HCT116 (cell line): ENCODE data around the gene ZNF724. TPM values are rescaled to one million over a fixed set of nuclear protein-coding genes. Genes with fewer than 3 reads are reported as not detected.
A peak's percentile ranks its signal among the peaks of the same experiment; 100 is the strongest.

ENCODE experiments used
- ATAC-seq: fragments of 200-7000 bp; cut with Tn5 transposase; 2 replicates; pipeline ENCODE4 v1.9.1; 2020; ENCODE audit warnings: mild to moderate bottlenecking, moderate library complexity
- BruUV-seq: library from RNA; stranded (reverse); fragments of 400-500 nt; replicated peaks from 2 replicates; lab custom pipeline; 2021; lab: Mats Ljungman, UMichigan
- CTCF ChIA-PET: fragments of 300-600 bp; sonication (Branson Sonifier 250); formaldehyde crosslinking; loops from one replicate; lab custom pipeline; 2021; ENCODE audit warnings: antibody characterized with exemption; lab: Charles Lee
- POLR2A ChIA-PET: fragments of 300-600, 350-600 bp; sonication (Branson Sonifier 250); formaldehyde crosslinking; loops from one replicate; lab custom pipeline; 2021; ENCODE audit warnings: antibody characterized with exemption; lab: Charles Lee
- RAD21 ChIA-PET, 2 experiments: fragments of 300-600 bp; sonication (Branson Sonifier 250); formaldehyde crosslinking; loops; one replicate each; lab custom pipeline; 2023; ENCODE audit warnings: low total read pairs in 2 of 2; ENCODE audit not compliant: uncharacterized antibody in 2 of 2, unreplicated experiment in 2 of 2, low non-redundant PET in 1 of 2; lab: Charles Lee
- DNase-seq: peaks from one replicate; pipeline ENCODE4 v3.0.0-alpha.2; 2010; ENCODE audit warnings: low read depth, low spot score
- H2AFZ ChIP-seq: fragments of 200-600 bp; shearing (Covaris generic), sonication (generic); 2 replicates; pipeline ENCODE4 v1.6.1; 2017; ENCODE audit warnings: low read depth, mixed run types, mixed read lengths, antibody characterized with exemption, low read length; ENCODE audit not compliant: poor library complexity, severe bottlenecking
- H3K27ac ChIP-seq: 2 replicates; pipeline ENCODE4 v1.5.1; 2012; ENCODE audit warnings: low read depth, low read length
- H3K27me3 ChIP-seq: fragments of 200-600 bp; sonication (generic); 2 replicates; pipeline ENCODE4 v1.6.1; 2016; ENCODE audit warnings: mixed run types, low read length, mixed read lengths; ENCODE audit not compliant: insufficient read depth
- H3K36me3 ChIP-seq, 2 experiments: fragments of 200-500 bp in 1 of 2; fragments of 200-600 bp in 1 of 2; sonication (Bioruptor generic) in 1 of 2; sonication (generic) in 1 of 2; 2 replicates each; pipeline versions ENCODE4 v1.5.1 to v1.6.1; 2014 to 2016; ENCODE audit warnings: low read length in 2 of 2, inconsistent platforms in 1 of 2, mixed read lengths in 1 of 2, mixed run types in 1 of 2; ENCODE audit not compliant: insufficient read depth in 2 of 2, control insufficient read depth in 1 of 2
- H3K4me1 ChIP-seq, 2 experiments: fragments of 200-600 bp in 1 of 2; sonication (generic) in 1 of 2; 2 replicates each; pipeline versions ENCODE4 v1.5.1 to v1.6.1; 2012 to 2017; ENCODE audit warnings: low read length in 2 of 2, inconsistent platforms in 1 of 2, mild to moderate bottlenecking in 1 of 2, mixed read lengths in 1 of 2, mixed run types in 1 of 2, moderate library complexity in 1 of 2; ENCODE audit not compliant: insufficient read depth in 2 of 2, control insufficient read depth in 1 of 2
- H3K4me2 ChIP-seq: fragments of 200-600 bp; sonication (generic); 2 replicates; pipeline ENCODE4 v1.6.1; 2017; ENCODE audit warnings: mixed run types, low read length, mixed read lengths
- H3K4me3 ChIP-seq, 2 experiments: fragments of 200-600 bp in 1 of 2; sonication (generic) in 1 of 2; replicated peaks in 1 of 2; 2 replicates each; pipeline ENCODE4 v1.5.1; 2011 to 2016; ENCODE audit warnings: low read length in 2 of 2, control low read depth in 1 of 2, low read depth in 1 of 2, mild to moderate bottlenecking in 1 of 2, mixed read lengths in 1 of 2, mixed run types in 1 of 2
- H3K79me2 ChIP-seq: fragments of 200-600 bp; sonication (generic); 2 replicates; pipeline ENCODE4 v1.6.1; 2017; ENCODE audit warnings: mild to moderate bottlenecking, mixed run types, low read length, moderate library complexity, mixed read lengths; ENCODE audit not compliant: insufficient read depth
- H3K9ac ChIP-seq: fragments of 200-600 bp; sonication (generic); 2 replicates; pipeline ENCODE4 v1.6.1; 2016; ENCODE audit warnings: low read length, mixed read lengths
- H3K9me2 ChIP-seq: fragments of 200-600 bp; sonication (generic), shearing (Covaris generic); 2 replicates; pipeline ENCODE4 v1.6.1; 2017; ENCODE audit warnings: mixed run types, mild to moderate bottlenecking, moderate library complexity; ENCODE audit not compliant: insufficient read depth
- H3K9me3 ChIP-seq, 2 experiments: fragments of 200-500 bp in 1 of 2; fragments of 200-600 bp in 1 of 2; sonication (Bioruptor generic) in 1 of 2; sonication (generic) in 1 of 2; 2 replicates each; pipeline ENCODE4 v1.6.1; 2014 to 2017; ENCODE audit warnings: low read length in 2 of 2, mixed read lengths in 2 of 2, inconsistent platforms in 1 of 2, low read depth in 1 of 2, mild to moderate bottlenecking in 1 of 2, mixed run types in 1 of 2, moderate library complexity in 1 of 2; ENCODE audit not compliant: control insufficient read depth in 1 of 2, insufficient read depth in 1 of 2
- H4K20me1 ChIP-seq: fragments of 200-600 bp; sonication (generic), shearing (Covaris generic); 2 replicates; pipeline ENCODE4 v1.6.1; 2017; ENCODE audit warnings: mixed run types, mild to moderate bottlenecking, moderate library complexity; ENCODE audit not compliant: insufficient read depth
- CTCF ChIP-seq, 3 experiments: fragments of 200-600 bp in 1 of 3; sonication (generic) in 1 of 3; IDR thresholded peaks in 2 of 3; conservative IDR thresholded peaks in 1 of 3; 2 replicates each; pipeline ENCODE4 v1.5.1; 2012 to 2017; ENCODE audit warnings: low read depth in 2 of 3, low read length in 2 of 3, antibody characterized with exemption in 1 of 3, borderline replicate concordance in 1 of 3, control low read depth in 1 of 3, mild to moderate bottlenecking in 1 of 3, mixed read lengths in 1 of 3, mixed run types in 1 of 3, moderate library complexity in 1 of 3; ENCODE audit not compliant: insufficient read depth in 1 of 3
- EZH2 ChIP-seq: fragments of 200-600 bp; sonication (generic); IDR thresholded peaks from 2 replicates; pipeline ENCODE4 v1.6.1; 2017; ENCODE audit warnings: antibody characterized with exemption, mixed run types
- SRF ChIP-seq: IDR thresholded peaks from 2 replicates; pipeline ENCODE4 v1.6.1; 2012; ENCODE audit warnings: low read depth
- TCF7L2 ChIP-seq: IDR thresholded peaks from 2 replicates; pipeline ENCODE4 v1.7.0; 2011; ENCODE audit warnings: borderline replicate concordance, inconsistent platforms; ENCODE audit not compliant: insufficient read depth, insufficient read length; ENCODE audit errors: extremely low read depth
- ZBTB33 ChIP-seq: IDR thresholded peaks from 2 replicates; pipeline ENCODE4 v1.6.1; 2011; ENCODE audit warnings: mild to moderate bottlenecking, low read length, moderate library complexity; ENCODE audit not compliant: insufficient replicate concordance; ENCODE audit errors: extremely low read depth
- ZNF274 ChIP-seq: fragments of 200-500 bp; sonication (Bioruptor generic); IDR thresholded peaks from 2 replicates; pipeline ENCODE4 v1.6.1; 2014; ENCODE audit warnings: mild to moderate bottlenecking, low read depth, low read length, inconsistent platforms
- intact Hi-C: fragments of 100-400 bp; cut with micrococcal nuclease; formaldehyde crosslinking; loops from 2 replicates; pipeline ENCODE4 v1.10.0; 2022
- total RNA-seq: library from RNA; stranded (reverse); gene quantifications from one replicate; pipeline ENCODE4 v1.2.1, GENCODE V29; 2021; ENCODE audit not compliant: unreplicated experiment

ZNF724 gene
- total RNA-seq, 1 experiment from 2014 or later, result 7.1 TPM

DNA sequence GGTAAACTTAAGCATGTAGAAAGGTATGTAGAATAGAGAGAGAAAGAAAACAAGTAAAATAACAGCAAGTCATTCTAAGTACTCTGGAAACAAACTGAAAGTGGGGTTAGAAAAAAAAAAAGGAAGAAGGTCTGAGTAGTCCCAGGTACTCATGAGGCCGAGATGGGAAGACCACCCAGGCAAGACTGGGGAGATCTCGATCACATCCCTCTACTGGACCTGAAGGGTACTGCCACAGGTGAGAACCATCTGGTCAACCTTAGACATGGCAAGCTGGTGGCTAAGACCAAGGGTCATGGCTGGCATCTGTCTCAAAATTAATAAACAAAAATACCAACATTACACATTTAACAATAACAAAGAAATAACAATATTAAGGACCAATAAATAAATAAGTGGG lies 36.3 kb upstream of the ZNF724 start:
- Histone ChIP-seq H2AFZ (no peak overlapping the region), H3K4me2 (no peak overlapping the region), H3K9me2 (no peaks in the 10 kb centered on the region), H3K9ac (no peak overlapping the region), H3K27me3 (no peaks in the 10 kb centered on the region), H3K4me3 (no peak overlapping the region), H3K36me3 (no peaks in the 10 kb centered on the region), H3K9me3 (peaks cover 7 to 9% of the 10 kb centered on the region in 2 experiments; a peak in 2 of 4 replicates), H3K79me2 (no peaks in the 10 kb centered on the region), H3K4me1 (no peaks in the 10 kb centered on the region), H4K20me1 (no peaks in the 10 kb centered on the region), H3K27ac (no peak overlapping the region)
- RAD21 ChIA-PET, result interaction anchor here in 1 of 2 experiments (0.7 kb wide), 1 partner anchor 105 kb away, joined by 3 read pairs; no protein-coding TSS in a partner anchor
- POLR2A ChIA-PET, result no interaction called here
- ATAC-seq (peak; percentile 57; the same call in 1 of the 2 replicates), DNase-seq (no peak)
- intact Hi-C loops, result no loop called here
- CTCF ChIA-PET, result no interaction called here
- TF ChIP-seq TCF7L2 (no peak), ZBTB33 (no peak), CTCF (IDR thresholded peaks at IDR 0.05 in 2 of 3, conservative IDR thresholded peaks at IDR 0.05 in 1 of 3; ENCODE audit: borderline replicate concordance in 1 of 3, insufficient read depth in 1 of 3, low read depth in 2 of 3, low read length in 2 of 3) (peak in 2 of 3 experiments; percentile 39 to 43; a peak in 3 of 6 replicates), SRF (no peak), ZNF274 (no peak), EZH2 (no peak)
- BruUV-seq, result no TSS peak
